B cell (primary cell): ENCODE measurements around the gene ASB4. TPM values are rescaled to one million over a fixed set of nuclear protein-coding genes. Genes with fewer than 3 reads are reported as not detected.

Experiments
- ATAC-seq: fragments of 200-7000 bp; cut with Tn5 transposase; one replicate; pipeline ENCODE4 v1.10.0; 2021; ENCODE audit warnings: low read depth, mild to moderate bottlenecking, moderate number of reproducible peaks, moderate library complexity
- CTCF ChIA-PET: fragments of 350-600 bp; sonication (Branson Sonifier 250); formaldehyde crosslinking; loops from one replicate; lab custom pipeline; 2021; ENCODE audit warnings: antibody characterized with exemption, inconsistent platforms; lab: Charles Lee
- POLR2A ChIA-PET: fragments of 350-600 bp; sonication (Branson Sonifier 250); formaldehyde crosslinking; loops from one replicate; lab custom pipeline; 2021; ENCODE audit warnings: antibody characterized with exemption; lab: Charles Lee
- DNase-seq: peaks from one replicate; pipeline ENCODE4 v3.0.0; 2013
- H2AFZ ChIP-seq: 2 replicates; pipeline ENCODE4 v1.6.1; 2012; ENCODE audit warnings: mild to moderate bottlenecking, low read depth, low read length; ENCODE audit not compliant: insufficient read depth, poor library complexity, severe bottlenecking
- H3K27ac ChIP-seq, 2 donors: 1 replicate in 1 of 2; 2 replicates in 1 of 2; pipeline ENCODE4 v1.5.1; 2012 to 2013; ENCODE audit warnings: low read length in 2 of 2, mild to moderate bottlenecking in 2 of 2, moderate library complexity in 1 of 2
- H3K27me3 ChIP-seq, 4 experiments: fragments of 200-600 bp in 1 of 4; sonication (generic) in 1 of 4; replicated peaks in 1 of 4; 1 replicate in 2 of 4; 2 replicates in 2 of 4; pipeline versions ENCODE4 v1.6.1 to v1.7.0; 2013 to 2016; ENCODE audit warnings: low read length in 3 of 4, mild to moderate bottlenecking in 2 of 4, mixed read lengths in 1 of 4, moderate library complexity in 1 of 4; ENCODE audit not compliant: insufficient read depth in 4 of 4, control insufficient read depth in 3 of 4; ENCODE audit errors: control extremely low read depth in 1 of 4
- H3K36me3 ChIP-seq, 2 experiments: replicated peaks in 1 of 2; 1 replicate in 1 of 2; 2 replicates in 1 of 2; pipeline versions ENCODE4 v1.6.1 to v1.7.1; 2013; ENCODE audit warnings: low read length in 1 of 2; ENCODE audit not compliant: insufficient read depth in 2 of 2, control insufficient read depth in 1 of 2; ENCODE audit errors: control extremely low read depth in 1 of 2, extremely low read depth in 1 of 2
- H3K4me1 ChIP-seq, 2 donors: fragments of 200-600 bp in 1 of 2; sonication (generic) in 1 of 2; 1 replicate in 1 of 2; 2 replicates in 1 of 2; pipeline versions ENCODE4 v1.5.1 to v1.6.1; 2013 to 2017; ENCODE audit warnings: low read length in 2 of 2; ENCODE audit not compliant: control insufficient read depth in 2 of 2, insufficient read depth in 2 of 2
- H3K4me2 ChIP-seq: replicated peaks from 2 replicates; pipeline ENCODE3; 2012; ENCODE audit warnings: mild to moderate bottlenecking, low read depth, low read length; ENCODE audit not compliant: poor library complexity, severe bottlenecking
- H3K4me3 ChIP-seq, 5 experiments: fragments of 200-600 bp in 1 of 5; sonication (generic) in 1 of 5; 1 replicate in 3 of 5; 2 replicates in 2 of 5; pipeline versions ENCODE4 v1.5.1 to v1.7.0; 2011 to 2016; ENCODE audit warnings: low read length in 4 of 5, mild to moderate bottlenecking in 4 of 5, low read depth in 2 of 5, control low read depth in 1 of 5, moderate library complexity in 1 of 5; ENCODE audit not compliant: insufficient read depth in 1 of 5; ENCODE audit errors: control extremely low read depth in 1 of 5, extremely low read depth in 1 of 5
- H3K79me2 ChIP-seq: fragments of 200-600 bp; sonication (generic); one replicate; pipeline ENCODE4 v1.6.0; 2016; ENCODE audit warnings: low read length; ENCODE audit not compliant: control insufficient read depth, insufficient read depth
- H3K9ac ChIP-seq: fragments of 200-600 bp; sonication (generic); 2 replicates; pipeline ENCODE4 v1.6.1; 2017; ENCODE audit warnings: mild to moderate bottlenecking, low read length, moderate library complexity
- H3K9me3 ChIP-seq, 3 donors: one replicate each; pipeline versions ENCODE4 v1.6.1 to v1.7.1; 2013; ENCODE audit warnings: low read length in 2 of 3; ENCODE audit not compliant: control insufficient read depth in 2 of 3, insufficient read depth in 1 of 3; ENCODE audit errors: control extremely low read depth in 1 of 3
- H4K20me1 ChIP-seq: 2 replicates; pipeline ENCODE4 v1.6.0; 2012; ENCODE audit warnings: mild to moderate bottlenecking, low read length; ENCODE audit not compliant: insufficient read depth, control insufficient read depth, poor library complexity, severe bottlenecking
- H3K27ac Mint-ChIP-seq: one replicate; pipeline ENCODE4 v1.8.0; 2021; ENCODE audit warnings: mixed read lengths
- H3K27me3 Mint-ChIP-seq: one replicate; pipeline ENCODE4 v1.8.0; 2021; ENCODE audit warnings: mixed read lengths
- H3K4me1 Mint-ChIP-seq: one replicate; pipeline ENCODE4 v1.8.0; 2021; ENCODE audit warnings: mixed read lengths
- H3K4me3 Mint-ChIP-seq: one replicate; pipeline ENCODE4 v1.8.0; 2021; ENCODE audit warnings: mixed read lengths
- H3K9me3 Mint-ChIP-seq: one replicate; pipeline ENCODE4 v1.8.0; 2022; ENCODE audit warnings: mixed read lengths; ENCODE audit not compliant: insufficient read depth
- EZH2 ChIP-seq: IDR thresholded peaks from 2 replicates; pipeline ENCODE4 v1.6.1; 2012; ENCODE audit warnings: borderline replicate concordance, low read depth, mild to moderate bottlenecking, moderate library complexity, low read length; ENCODE audit not compliant: insufficient read depth, poor library complexity, severe bottlenecking
- WGBS: methylation state at CpG from one replicate; pipeline ENCODE4 v1.1.5; 2013; ENCODE audit warnings: missing lambda C conversion rate; ENCODE audit not compliant: insufficient coverage; 5-methylcytosine and 5-hydroxymethylcytosine counted together
- intact Hi-C: fragments of 100-400 bp; cut with micrococcal nuclease; formaldehyde crosslinking; loops from one replicate; pipeline ENCODE4 v1.10.0; 2022
- polyA plus RNA-seq: library from polyadenylated mRNA; depleted of rRNA; stranded (reverse); fragments of >200 nt; gene quantifications from 2 replicates; pipeline ENCODE4 v1.2.3, GENCODE V29; 2012
- total RNA-seq, 2 donors: library from RNA; stranded (reverse); fragments of 120-200 nt in 1 of 2; gene quantifications; 1 replicate in 1 of 2; 2 replicates in 1 of 2; pipeline versions ENCODE4 v1.2.3 to v1.2.4, GENCODE V29; 2013 to 2022
- TF ChIP-seq, protein P1 (sequence below): fragments of 200-600 bp; IDR thresholded peaks from one replicate; pipeline ENCODE4 v1.8.0; 2022; ENCODE audit warnings: antibody characterized with exemption, mild to moderate bottlenecking

ASB4 gene
- total and polyA plus RNA-seq, 2 donors (not counting 1 experiment from before 2014, with no cell fraction given), result not detected

DNA sequence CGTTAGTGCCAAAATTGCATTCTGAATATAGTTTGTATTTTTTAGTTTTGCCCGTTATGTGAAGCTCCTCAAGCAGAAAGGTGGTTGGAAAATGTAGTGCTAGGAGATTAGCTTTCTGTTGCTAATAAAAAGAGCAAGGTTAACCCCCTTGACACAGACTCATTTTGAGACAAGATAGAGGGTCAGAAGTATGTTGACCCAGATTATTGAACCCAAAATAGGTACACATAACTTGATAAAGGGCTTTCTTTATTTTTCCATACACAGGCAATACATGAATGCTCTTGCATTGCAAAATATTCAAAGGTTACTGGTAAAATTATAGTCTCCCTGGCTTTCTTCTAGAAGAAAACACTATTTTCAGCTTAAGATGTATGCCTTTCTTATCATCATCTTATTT, 40.9 kb upstream of the ASB4 start:
- Histone ChIP-seq H3K4me3 (no peak overlapping the region), H3K36me3 (no peaks in the 10 kb centered on the region), H3K4me1 (no peaks in the 10 kb centered on the region), H3K27me3 (no peaks in the 10 kb centered on the region), H3K79me2 (no peaks in the 10 kb centered on the region), H3K9ac (no peak overlapping the region), H2AFZ (no peak overlapping the region), H4K20me1 (no peaks in the 10 kb centered on the region), H3K4me2 (no peak overlapping the region), H3K27ac (no peak overlapping the region), H3K9me3 (no peaks in the 10 kb centered on the region)
- CTCF ChIA-PET, result interaction anchor here (1.0 to 1.7 kb wide), 2 partner anchors 8 to 35 kb away, joined by 3 read pairs; no protein-coding TSS in a partner anchor
- ATAC-seq, result no peak
- H3K4me1 Mint-ChIP-seq, result no peaks in the 10 kb centered on the region
- no peak overlapping the region for H3K4me3 Mint-ChIP-seq
- H3K9me3 Mint-ChIP-seq, result no peaks in the 10 kb centered on the region
- no CpG with 5 or more reads among the region's 2 CpGs for WGBS
- intact Hi-C loops, result no loop called here
- H3K27me3 Mint-ChIP-seq, result peaks cover 11% of the 10 kb centered on the region
- POLR2A ChIA-PET, result no interaction called here
- TF ChIP-seq, protein P1, sequence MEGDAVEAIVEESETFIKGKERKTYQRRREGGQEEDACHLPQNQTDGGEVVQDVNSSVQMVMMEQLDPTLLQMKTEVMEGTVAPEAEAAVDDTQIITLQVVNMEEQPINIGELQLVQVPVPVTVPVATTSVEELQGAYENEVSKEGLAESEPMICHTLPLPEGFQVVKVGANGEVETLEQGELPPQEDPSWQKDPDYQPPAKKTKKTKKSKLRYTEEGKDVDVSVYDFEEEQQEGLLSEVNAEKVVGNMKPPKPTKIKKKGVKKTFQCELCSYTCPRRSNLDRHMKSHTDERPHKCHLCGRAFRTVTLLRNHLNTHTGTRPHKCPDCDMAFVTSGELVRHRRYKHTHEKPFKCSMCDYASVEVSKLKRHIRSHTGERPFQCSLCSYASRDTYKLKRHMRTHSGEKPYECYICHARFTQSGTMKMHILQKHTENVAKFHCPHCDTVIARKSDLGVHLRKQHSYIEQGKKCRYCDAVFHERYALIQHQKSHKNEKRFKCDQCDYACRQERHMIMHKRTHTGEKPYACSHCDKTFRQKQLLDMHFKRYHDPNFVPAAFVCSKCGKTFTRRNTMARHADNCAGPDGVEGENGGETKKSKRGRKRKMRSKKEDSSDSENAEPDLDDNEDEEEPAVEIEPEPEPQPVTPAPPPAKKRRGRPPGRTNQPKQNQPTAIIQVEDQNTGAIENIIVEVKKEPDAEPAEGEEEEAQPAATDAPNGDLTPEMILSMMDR, result no peak
- no peak for TF ChIP-seq EZH2
- no peak overlapping the region for H3K27ac Mint-ChIP-seq
- no peak for DNase-seq

DNA sequence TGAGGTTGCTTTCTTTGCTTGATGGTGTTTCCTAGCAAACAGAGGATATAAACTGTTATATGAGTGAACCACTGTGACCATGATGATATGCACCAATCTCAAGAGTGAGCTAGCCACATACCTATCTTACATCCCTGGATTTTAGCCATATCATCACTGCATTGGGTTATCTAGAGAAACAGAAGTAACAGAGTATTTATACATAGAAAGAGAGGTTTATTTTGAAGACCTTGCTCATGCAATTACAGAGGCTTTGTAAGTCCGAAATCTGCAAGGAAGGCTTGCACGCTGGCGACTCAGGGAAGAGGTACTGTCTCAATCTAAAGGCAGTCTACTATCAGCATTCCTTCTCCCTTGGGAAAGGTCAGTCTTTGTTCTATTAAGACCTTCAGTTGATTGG, 39.1 kb upstream of the ASB4 start:
- Histone ChIP-seq H4K20me1 (no peaks in the 10 kb centered on the region), H3K9me3 (no peaks in the 10 kb centered on the region), H3K79me2 (no peaks in the 10 kb centered on the region), H3K9ac (no peak overlapping the region), H3K4me3 (no peak overlapping the region), H3K4me2 (no peak overlapping the region), H3K36me3 (no peaks in the 10 kb centered on the region), H3K27ac (no peak overlapping the region), H3K27me3 (no peaks in the 10 kb centered on the region), H3K4me1 (no peaks in the 10 kb centered on the region), H2AFZ (no peak overlapping the region)
- no peak for TF ChIP-seq EZH2
- TF ChIP-seq, protein P1, result no peak
- no peaks in the 10 kb centered on the region for H3K9me3 Mint-ChIP-seq
- peaks cover 15% of the 10 kb centered on the region for H3K27me3 Mint-ChIP-seq
- ATAC-seq (no peak), DNase-seq (no peak)
- intact Hi-C loops, result no loop called here
- CTCF ChIA-PET, result interaction anchor here (1.2 kb wide), 1 partner anchor 30 kb away, joined by 4 read pairs; no protein-coding TSS in a partner anchor
- no peak overlapping the region for H3K4me3 Mint-ChIP-seq
- WGBS, result no CpG with 5 or more reads among the region's 3 CpGs
- no peaks in the 10 kb centered on the region for H3K4me1 Mint-ChIP-seq
- POLR2A ChIA-PET, result no interaction called here
- no peak overlapping the region for H3K27ac Mint-ChIP-seq
